HL-60 (cell line): Measurements from ENCODE around the gene GFOD2.

Source experiments
- CTCF ChIP-seq: IDR thresholded peaks from one replicate; pipeline ENCODE4 v1.5.1; 2011; ENCODE audit warnings: low read length, control low read depth, inconsistent platforms; ENCODE audit not compliant: insufficient read depth
- GABPA ChIP-seq: IDR thresholded peaks from 2 replicates; pipeline ENCODE4 v1.6.1; 2012; ENCODE audit warnings: low read depth
- POLR2AphosphoS5 ChIP-seq: IDR thresholded peaks from 2 replicates; pipeline ENCODE4 v1.6.1; 2012; ENCODE audit warnings: low read depth
- TF ChIP-seq, protein P1 (sequence below): IDR thresholded peaks from 2 replicates; pipeline ENCODE4 v1.6.1; 2012; ENCODE audit warnings: low read depth; ENCODE audit not compliant: insufficient replicate concordance

DNA sequence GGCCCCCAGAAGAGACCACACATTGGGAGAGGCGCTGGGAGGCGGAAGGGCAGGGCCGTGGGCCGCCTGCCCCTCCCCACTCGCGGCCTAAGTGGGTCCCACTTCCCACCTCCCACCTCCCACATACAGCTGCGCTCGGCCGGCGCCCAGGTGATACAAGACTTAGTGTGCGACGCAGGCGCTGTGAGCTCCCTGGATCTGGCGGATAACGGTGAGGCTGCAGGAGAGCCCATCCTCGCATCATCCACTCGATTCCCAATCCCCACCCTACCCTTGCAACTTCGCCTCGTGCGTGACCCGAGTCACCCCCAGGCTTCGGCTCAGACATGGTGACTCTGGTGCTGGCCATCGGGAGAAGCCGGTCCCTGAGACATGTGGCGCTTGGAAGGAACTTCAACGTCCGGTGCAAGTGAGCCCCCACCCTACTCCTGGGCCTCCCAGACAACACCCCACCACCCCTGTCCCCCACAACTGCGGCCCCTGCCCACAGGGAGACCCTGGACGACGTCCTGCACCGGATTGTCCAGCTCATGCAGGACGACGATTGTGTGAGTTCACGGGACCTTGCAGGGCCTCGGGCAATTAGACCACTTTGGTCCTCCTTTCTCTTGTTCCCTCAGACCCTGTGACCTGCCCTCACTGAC lies 70.2 kb downstream of the GFOD2 start:
- TF ChIP-seq POLR2AphosphoS5 (no peak), CTCF (no peak), GABPA (no peak)
- TF ChIP-seq, protein P1, sequence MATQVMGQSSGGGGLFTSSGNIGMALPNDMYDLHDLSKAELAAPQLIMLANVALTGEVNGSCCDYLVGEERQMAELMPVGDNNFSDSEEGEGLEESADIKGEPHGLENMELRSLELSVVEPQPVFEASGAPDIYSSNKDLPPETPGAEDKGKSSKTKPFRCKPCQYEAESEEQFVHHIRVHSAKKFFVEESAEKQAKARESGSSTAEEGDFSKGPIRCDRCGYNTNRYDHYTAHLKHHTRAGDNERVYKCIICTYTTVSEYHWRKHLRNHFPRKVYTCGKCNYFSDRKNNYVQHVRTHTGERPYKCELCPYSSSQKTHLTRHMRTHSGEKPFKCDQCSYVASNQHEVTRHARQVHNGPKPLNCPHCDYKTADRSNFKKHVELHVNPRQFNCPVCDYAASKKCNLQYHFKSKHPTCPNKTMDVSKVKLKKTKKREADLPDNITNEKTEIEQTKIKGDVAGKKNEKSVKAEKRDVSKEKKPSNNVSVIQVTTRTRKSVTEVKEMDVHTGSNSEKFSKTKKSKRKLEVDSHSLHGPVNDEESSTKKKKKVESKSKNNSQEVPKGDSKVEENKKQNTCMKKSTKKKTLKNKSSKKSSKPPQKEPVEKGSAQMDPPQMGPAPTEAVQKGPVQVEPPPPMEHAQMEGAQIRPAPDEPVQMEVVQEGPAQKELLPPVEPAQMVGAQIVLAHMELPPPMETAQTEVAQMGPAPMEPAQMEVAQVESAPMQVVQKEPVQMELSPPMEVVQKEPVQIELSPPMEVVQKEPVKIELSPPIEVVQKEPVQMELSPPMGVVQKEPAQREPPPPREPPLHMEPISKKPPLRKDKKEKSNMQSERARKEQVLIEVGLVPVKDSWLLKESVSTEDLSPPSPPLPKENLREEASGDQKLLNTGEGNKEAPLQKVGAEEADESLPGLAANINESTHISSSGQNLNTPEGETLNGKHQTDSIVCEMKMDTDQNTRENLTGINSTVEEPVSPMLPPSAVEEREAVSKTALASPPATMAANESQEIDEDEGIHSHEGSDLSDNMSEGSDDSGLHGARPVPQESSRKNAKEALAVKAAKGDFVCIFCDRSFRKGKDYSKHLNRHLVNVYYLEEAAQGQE: no peak
